NK-92 treated with Interleukin-12 subunit alpha and Interleukin-12 subunit beta, amount 100 ng/mL, for 24 hours (cell line): ENCODE data around the gene AKR1C8.
"Not testable (repeated sequence)": the region's sequence is repeated elsewhere in the genome, so short reads cannot be mapped to it uniquely, and the experiment has no call there.

ENCODE experiments used
- DNase-seq: peaks from one replicate; lab custom pipeline; 2025; lab: John Stamatoyannopoulos, UW

Gene AKR1C8

GRCh38 chr10:5165738-5166137 is 19.2 kb downstream of the AKR1C8 start:
- no peak for DNase-seq

GRCh38 chr10:5163487-5163886 is 21.5 kb downstream of the AKR1C8 start:
- no peak for DNase-seq

GRCh38 chr10:5159126-5159525 is 25.8 kb downstream of the AKR1C8 start:
- DNase-seq = no peak

- DNase-seq = no peak
Measured at GRCh38 chr10:5157501-5157900, 27.4 kb downstream of the AKR1C8 start.

- DNase-seq = no peak
Measured at GRCh38 chr10:5155951-5156350, 29.0 kb downstream of the AKR1C8 start.

- DNase-seq = no peak
Measured at GRCh38 chr10:5151076-5151475, 33.9 kb downstream of the AKR1C8 start.

GRCh38 chr10:5148678-5149032 is 36.3 kb downstream of the AKR1C8 start:
- no peak for DNase-seq

GRCh38 chr10:5147981-5148677 is 36.8 kb downstream of the AKR1C8 start:
- no peak for DNase-seq

GRCh38 chr10:5147255-5147980 is 37.5 kb downstream of the AKR1C8 start:
- DNase-seq = no peak

- DNase-seq = no peak
Measured at GRCh38 chr10:5146920-5147254, 38.1 kb downstream of the AKR1C8 start.

GRCh38 chr10:5143137-5143536 is 41.8 kb downstream of the AKR1C8 start:
- no peak for DNase-seq

GRCh38 chr10:5142199-5142598 is 42.8 kb downstream of the AKR1C8 start:
- DNase-seq = no peak

- not testable (repeated sequence) for DNase-seq
Measured at GRCh38 chr10:5137699-5138098, 47.3 kb downstream of the AKR1C8 start.

- DNase-seq = no peak
Measured at GRCh38 chr10:5136468-5137087, 48.4 kb downstream of the AKR1C8 start.

- no peak for DNase-seq
Measured at GRCh38 chr10:5135581-5135980, 49.4 kb downstream of the AKR1C8 start.

- DNase-seq = no peak
Measured at GRCh38 chr10:5125315-5126044, 59.5 kb downstream of the AKR1C8 start.

- DNase-seq = no peak
Measured at GRCh38 chr10:5123886-5124285, 61.1 kb downstream of the AKR1C8 start.

- DNase-seq = not testable (repeated sequence)
Measured at GRCh38 chr10:5119997-5120396, 65.0 kb downstream of the AKR1C8 start.

GRCh38 chr10:5117026-5117425 is 67.9 kb downstream of the AKR1C8 start:
- no peak for DNase-seq

- DNase-seq = no peak
Measured at GRCh38 chr10:5116621-5117020, 68.3 kb downstream of the AKR1C8 start.

GRCh38 chr10:5109861-5110260 is 75.1 kb downstream of the AKR1C8 start:
- DNase-seq = not testable (repeated sequence)

- DNase-seq = no peak
Measured at GRCh38 chr10:5108658-5109416, 76.1 kb downstream of the AKR1C8 start.
